Tibial nerve (tissue), 4 donors: ENCODE measurements around the gene C1orf198. TPM values are rescaled to one million over a fixed set of nuclear protein-coding genes. Genes with fewer than 3 reads are reported as not detected.
"Not testable (repeated sequence)": the region's sequence is repeated elsewhere in the genome, so short reads cannot be mapped to it uniquely, and the experiment has no call there.

Source experiments
- DNase-seq, 2 donors: peaks; one replicate each; pipeline ENCODE4 v3.0.0-alpha.2; 2019; ENCODE audit warnings: low spot score in 2 of 2
- H3K27ac ChIP-seq, 4 donors: fragments of 200-600 bp; sonication (generic) in 3 of 4; one replicate each; pipeline ENCODE4 v1.5.1; 2017 to 2019; ENCODE audit warnings: mild to moderate bottlenecking in 1 of 4
- H3K27me3 ChIP-seq, 2 donors: fragments of 200-600 bp; sonication (generic) in 1 of 2; one replicate each; pipeline versions ENCODE4 v1.5.1 to v1.6.0; 2017 to 2019
- H3K36me3 ChIP-seq, 3 donors: fragments of 200-600 bp; sonication (generic); one replicate each; pipeline ENCODE4 v1.5.1; 2018 to 2019
- H3K4me1 ChIP-seq, 4 donors: fragments of 200-600 bp; sonication (generic) in 3 of 4; one replicate each; pipeline ENCODE4 v1.5.1; 2017 to 2019
- H3K4me3 ChIP-seq, 4 donors: fragments of 200-600 bp; sonication (generic) in 3 of 4; one replicate each; pipeline ENCODE4 v1.5.1; 2017 to 2019; ENCODE audit warnings: mild to moderate bottlenecking in 1 of 4, moderate library complexity in 1 of 4
- H3K9me3 ChIP-seq, 4 donors: fragments of 200-600 bp; sonication (generic) in 3 of 4; one replicate each; pipeline ENCODE4 v1.5.1; 2017 to 2019
- CTCF ChIP-seq, 5 experiments: fragments of 200-600 bp in 3 of 5; fragments of 450-650 bp in 2 of 5; sonication (generic) in 3 of 5; IDR thresholded peaks; one replicate each; pipeline ENCODE4 v1.5.1; 2016 to 2019; ENCODE audit warnings: antibody characterized with exemption in 5 of 5, mild to moderate bottlenecking in 3 of 5, moderate library complexity in 2 of 5
- EP300 ChIP-seq, 2 donors: sonication (generic); formaldehyde crosslinking; IDR thresholded peaks; one replicate each; pipeline ENCODE4 v1.6.1; 2017; ENCODE audit warnings: antibody characterized with exemption in 2 of 2, mild to moderate bottlenecking in 1 of 2
- POLR2A ChIP-seq, 2 donors: fragments of 450-650 bp; IDR thresholded peaks; one replicate each; pipeline ENCODE4 v1.6.1; 2017; ENCODE audit warnings: antibody characterized with exemption in 2 of 2, mild to moderate bottlenecking in 2 of 2, moderate library complexity in 2 of 2
- WGBS, 2 donors: methylation state at CpG; one replicate each; pipeline ENCODE4 v1.1.5; 2018; 5-methylcytosine and 5-hydroxymethylcytosine counted together
- total RNA-seq, 4 donors: library from RNA; depleted of rRNA; stranded (reverse); fragments of >200 nt; gene quantifications; one replicate each; pipeline ENCODE4 v1.1.0, GENCODE V29; 2016

The C1orf198 gene
- total RNA-seq, 4 donors from 2014 or later = 91.9 to 162 (median 113) TPM

GRCh38 chr1:230848235-230848634 is 20.1 kb downstream of the C1orf198 start:
- Histone ChIP-seq H3K9me3 (peaks cover 0 to 7% (median 0%) of the 10 kb centered on the region in 4 donors), H3K4me3 (no peak overlapping the region), H3K4me1 (peaks cover 0 to 68% (median 41%) of the 10 kb centered on the region in 4 donors), H3K36me3 (peaks cover 0 to 32% (median 0%) of the 10 kb centered on the region in 3 donors), H3K27me3 (no peaks in the 10 kb centered on the region), H3K27ac (peak overlapping the region in 2 of 4 donors; percentile 81 to 82)
- 69 to 78% methylated on average over 3 of the region's 3 CpGs for WGBS, 2 donors
- DNase-seq = no peak
- TF ChIP-seq EP300 (IDR thresholded peaks at IDR 0.05) (no peak), POLR2A (IDR thresholded peaks at IDR 0.05) (no peak), CTCF (IDR thresholded peaks at IDR 0.05) (no peak)

GRCh38 chr1:230845184-230845583 is 23.1 kb downstream of the C1orf198 start:
- not testable (repeated sequence) for H3K27me3 ChIP-seq, H3K4me3 ChIP-seq, H3K9me3 ChIP-seq, DNase-seq
- H3K27ac ChIP-seq = peak overlapping the region in 1 of 4 donors; percentile 38
- 58 to 66% methylated on average over 7 of the region's 7 CpGs for WGBS, 2 donors
- H3K36me3 ChIP-seq = peaks cover 0 to 42% (median 3%) of the 10 kb centered on the region in 3 donors
- H3K4me1 ChIP-seq = peaks cover 0 to 70% (median 29%) of the 10 kb centered on the region in 4 donors

GRCh38 chr1:230844561-230844960 is 23.8 kb downstream of the C1orf198 start:
- TF ChIP-seq CTCF (IDR thresholded peaks at IDR 0.05) = no peak
- TF ChIP-seq POLR2A (IDR thresholded peaks at IDR 0.05) = no peak
- no peak for TF ChIP-seq EP300 (IDR thresholded peaks at IDR 0.05)
- Histone ChIP-seq H3K9me3 (no peaks in the 10 kb centered on the region), H3K4me1 (peaks cover 0 to 69% (median 25%) of the 10 kb centered on the region in 4 donors), H3K27ac (peak overlapping the region in 2 of 4 donors; percentile 29 to 38), H3K36me3 (peaks cover 0 to 47% (median 3%) of the 10 kb centered on the region in 3 donors), H3K4me3 (no peak overlapping the region), H3K27me3 (no peaks in the 10 kb centered on the region)
- DNase-seq = no peak
- WGBS, 2 donors = 96 to 100% methylated on average over 4 of the region's 4 CpGs

GRCh38 chr1:230843503-230844309 is 24.6 kb downstream of the C1orf198 start:
- no peaks in the 10 kb centered on the region for H3K27me3 ChIP-seq
- peaks cover 0 to 55% (median 3%) of the 10 kb centered on the region in 3 donors for H3K36me3 ChIP-seq
- whole genome bisulfite sequencing, 2 donors = 83 to 87% methylated on average over 26 to 28 of the region's 28 CpGs
- peak overlapping the region in 2 of 4 donors; percentile 3 to 10 for H3K27ac ChIP-seq
- no peak for TF ChIP-seq EP300 (IDR thresholded peaks at IDR 0.05)
- no peak for DNase-seq
- no peaks in the 10 kb centered on the region for H3K9me3 ChIP-seq
- peaks cover 0 to 66% (median 18%) of the 10 kb centered on the region in 4 donors for H3K4me1 ChIP-seq
- no peak overlapping the region for H3K4me3 ChIP-seq

- TF ChIP-seq POLR2A (IDR thresholded peaks at IDR 0.05) = no peak
- no peak for TF ChIP-seq EP300 (IDR thresholded peaks at IDR 0.05)
- no peak for TF ChIP-seq CTCF (IDR thresholded peaks at IDR 0.05)
- Histone ChIP-seq H3K4me3 (no peak overlapping the region), H3K36me3 (peaks cover 0 to 65% (median 3%) of the 10 kb centered on the region in 3 donors), H3K9me3 (no peaks in the 10 kb centered on the region), H3K27ac (peak overlapping the region in 2 of 4 donors; percentile 3 to 10), H3K4me1 (peaks cover 0 to 59% (median 12%) of the 10 kb centered on the region in 4 donors), H3K27me3 (no peaks in the 10 kb centered on the region)
- 89 to 91% methylated on average over 8 of the region's 8 CpGs for WGBS, 2 donors
- no peak for DNase-seq
These were observed 25.5 kb downstream of the C1orf198 start for GRCh38 chr1:230842801-230843200.

GRCh38 chr1:230839173-230839572 is 29.1 kb downstream of the C1orf198 start:
- peak overlapping the region in 2 of 4 donors; percentile 5 to 66 for H3K27ac ChIP-seq
- H3K4me1 ChIP-seq = peaks cover 0 to 51% (median 5%) of the 10 kb centered on the region in 4 donors
- H3K4me3 ChIP-seq = no peak overlapping the region
- no peak for DNase-seq
- no peaks in the 10 kb centered on the region for H3K9me3 ChIP-seq
- H3K36me3 ChIP-seq = peaks cover 0 to 75% (median 3%) of the 10 kb centered on the region in 3 donors
- no peaks in the 10 kb centered on the region for H3K27me3 ChIP-seq
- 50 to 57% methylated on average over 10 of the region's 10 CpGs for WGBS, 2 donors
- TF ChIP-seq POLR2A (IDR thresholded peaks at IDR 0.05) (no peak), EP300 (IDR thresholded peaks at IDR 0.05) (no peak), CTCF (IDR thresholded peaks at IDR 0.05) (no peak)
